Lung (tissue), 12 donors: ENCODE data around the gene CCDC43. TPM values are rescaled to one million over a fixed set of nuclear protein-coding genes. Genes with fewer than 3 reads are reported as not detected.
"Not testable (repeated sequence)": the region's sequence is repeated elsewhere in the genome, so short reads cannot be mapped to it uniquely, and the experiment has no call there.

Experiments used
- ATAC-seq: fragments of 200-7000 bp; cut with Tn5 transposase; one replicate; pipeline ENCODE4 v1.9.1; 2020; ENCODE audit warnings: moderate number of reproducible peaks; ENCODE audit not compliant: insufficient read depth, low FRiP score
- DNase-seq, 3 donors: peaks; one replicate each; pipeline ENCODE4 v3.0.0-alpha.2; 2013 to 2017
- H3K27ac ChIP-seq, 2 donors: one replicate each; pipeline ENCODE4 v1.5.1; 2013; ENCODE audit warnings: mild to moderate bottlenecking in 2 of 2, moderate library complexity in 2 of 2, control low read depth in 1 of 2, inconsistent platforms in 1 of 2, low read depth in 1 of 2, low read length in 1 of 2
- H3K27me3 ChIP-seq, 3 donors: one replicate each; pipeline ENCODE4 v1.5.1; 2013; ENCODE audit warnings: low read length in 2 of 3; ENCODE audit not compliant: control insufficient read depth in 3 of 3, insufficient read depth in 3 of 3
- H3K36me3 ChIP-seq, 4 donors: one replicate each; pipeline ENCODE4 v1.5.1; 2013; ENCODE audit warnings: low read length in 4 of 4, mild to moderate bottlenecking in 1 of 4, moderate library complexity in 1 of 4; ENCODE audit not compliant: control insufficient read depth in 4 of 4, insufficient read depth in 4 of 4
- H3K4me1 ChIP-seq, 5 donors: one replicate each; pipeline ENCODE4 v1.5.1; 2013; ENCODE audit warnings: low read length in 5 of 5, mild to moderate bottlenecking in 2 of 5, moderate library complexity in 1 of 5; ENCODE audit not compliant: control insufficient read depth in 5 of 5, insufficient read depth in 5 of 5
- H3K4me3 ChIP-seq: one replicate; pipeline ENCODE4 v1.5.1; 2013; ENCODE audit warnings: mild to moderate bottlenecking, control low read depth, moderate library complexity
- H3K9ac ChIP-seq, 2 donors: one replicate each; pipeline ENCODE4 v1.5.1; 2013; ENCODE audit warnings: low read length in 2 of 2, control low read depth in 1 of 2; ENCODE audit not compliant: insufficient read depth in 1 of 2
- H3K9me3 ChIP-seq, 4 donors: one replicate each; pipeline ENCODE4 v1.5.1; 2013; ENCODE audit warnings: low read length in 3 of 4, mild to moderate bottlenecking in 1 of 4, moderate library complexity in 1 of 4; ENCODE audit not compliant: control insufficient read depth in 4 of 4, insufficient read depth in 3 of 4
- CTCF ChIP-seq: IDR thresholded peaks from 2 replicates; pipeline ENCODE4 v1.5.1; 2012; ENCODE audit warnings: mild to moderate bottlenecking; ENCODE audit errors: control extremely low read depth, extremely low read depth
- WGBS, 2 donors: extraction: QIAGEN DNeasy Blood & Tissue Kit; methylation state at CpG; one replicate each; pipeline ENCODE4 v1.1.7; 2013; 5-methylcytosine and 5-hydroxymethylcytosine counted together
- polyA plus RNA-seq, 2 donors: library from polyadenylated mRNA; stranded (reverse); fragments of 200-250 nt; gene quantifications; one replicate each; pipeline ENCODE4 v1.2.1, GENCODE V29; 2013
- total RNA-seq, 2 donors: library from RNA; depleted of rRNA in 1 of 2; stranded (reverse); fragments of >200 nt in 1 of 2; gene quantifications; one replicate each; pipeline ENCODE4 v1.2.1, GENCODE V29; 2014 to 2021
- donor health status: control.
- donor health status: control.
- donor health status: Bipolar disorder and iron deficiency.
- donor health status: healthy.
- donor health status: DM: yes; HTN: yes; CAD: no.

CCDC43 gene
- total and polyA plus RNA-seq, 4 donors = 13.5 to 21.4 (median 18.7) TPM

GRCh38 chr17:44637066-44637465, 52.5 kb downstream of the CCDC43 start:
- H3K27ac ChIP-seq = no peak overlapping the region
- DNase-seq = no peak
- H3K9ac ChIP-seq = no peak overlapping the region
- no peak for TF ChIP-seq CTCF
- ATAC-seq = no peak
- H3K4me3 ChIP-seq = no peak overlapping the region
- no peaks in the 10 kb centered on the region for H3K27me3 ChIP-seq
- H3K9me3 ChIP-seq = peaks cover 0 to 2% (median 0%) of the 10 kb centered on the region in 4 donors
- WGBS, 2 donors = 73% methylated on average over 1 of the region's 1 CpG
- H3K36me3 ChIP-seq = no peaks in the 10 kb centered on the region
- H3K4me1 ChIP-seq = no peaks in the 10 kb centered on the region

GRCh38 chr17:44636562-44636961, 53.0 kb downstream of the CCDC43 start:
- H3K4me3 ChIP-seq = no peak overlapping the region
- peak; percentile 9 for TF ChIP-seq CTCF
- H3K9me3 ChIP-seq = peaks cover 0 to 2% (median 0%) of the 10 kb centered on the region in 4 donors
- H3K27ac ChIP-seq = no peak overlapping the region
- ATAC-seq (no peak), DNase-seq (peak in 2 of 3 donors; percentile 77 to 81)
- no peaks in the 10 kb centered on the region for H3K4me1 ChIP-seq
- no peaks in the 10 kb centered on the region for H3K27me3 ChIP-seq
- no peak overlapping the region for H3K9ac ChIP-seq
- no peaks in the 10 kb centered on the region for H3K36me3 ChIP-seq
- WGBS, 2 donors = 60 to 81% methylated on average over 1 of the region's 1 CpG

GRCh38 chr17:44634401-44634800, 55.2 kb downstream of the CCDC43 start:
- WGBS, 2 donors = 63 to 64% methylated on average over 4 of the region's 4 CpGs
- ATAC-seq = not testable (repeated sequence)

DNA sequence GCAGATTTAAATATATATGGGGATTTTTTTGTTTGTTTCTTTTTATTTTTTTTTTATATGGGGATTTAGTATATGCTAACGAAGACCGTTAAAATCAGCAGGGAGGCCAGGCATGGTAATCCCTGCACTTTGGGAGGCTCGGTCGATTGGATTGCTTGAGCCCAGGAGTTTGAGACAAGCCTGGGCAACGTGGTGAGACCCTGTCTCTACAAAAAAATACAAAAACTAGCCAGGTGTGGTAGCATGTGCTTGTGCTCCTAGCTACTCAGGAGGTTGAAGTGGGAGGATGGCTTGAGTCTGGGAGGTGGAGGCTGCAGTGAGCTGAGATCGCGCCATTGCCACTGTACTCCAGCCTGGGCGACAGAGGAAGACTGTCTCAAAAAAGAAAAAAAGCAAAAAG, 55.6 kb downstream of the CCDC43 start:
- Histone ChIP-seq H3K4me1 (no peaks in the 10 kb centered on the region), H3K4me3 (no peak overlapping the region), H3K36me3 (no peaks in the 10 kb centered on the region), H3K9me3 (peaks cover 0 to 2% (median 0%) of the 10 kb centered on the region in 4 donors), H3K27me3 (no peaks in the 10 kb centered on the region), H3K9ac (no peak overlapping the region), H3K27ac (no peak overlapping the region)
- TF ChIP-seq CTCF = no peak
- no peak for DNase-seq
- 82 to 85% methylated on average over 8 of the region's 8 CpGs for WGBS, 2 donors
- no peak for ATAC-seq

More at GRCh38 chr17:44634401-44634800, 55.2 kb downstream of the CCDC43 start:
- not testable (repeated sequence) for H3K9me3 ChIP-seq, H3K9ac ChIP-seq, H3K4me3 ChIP-seq, H3K4me1 ChIP-seq, H3K36me3 ChIP-seq, H3K27ac ChIP-seq, H3K27me3 ChIP-seq, DNase-seq
